Activated CD8-positive, alpha-beta memory T cell treated with anti-CD3 and anti-CD28 coated beads for 48 hours (primary cell): ENCODE measurements around the gene ALOX12B.
"Not testable (repeated sequence)": the region's sequence is repeated elsewhere in the genome, so short reads cannot be mapped to it uniquely, and the experiment has no call there.

ENCODE experiments used
- DNase-seq, 3 experiments: peaks; one replicate each; pipeline ENCODE4 v3.0.0-alpha.2; 2020; ENCODE audit warnings: low read depth in 2 of 3, low spot score in 2 of 3

ALOX12B gene

DNA sequence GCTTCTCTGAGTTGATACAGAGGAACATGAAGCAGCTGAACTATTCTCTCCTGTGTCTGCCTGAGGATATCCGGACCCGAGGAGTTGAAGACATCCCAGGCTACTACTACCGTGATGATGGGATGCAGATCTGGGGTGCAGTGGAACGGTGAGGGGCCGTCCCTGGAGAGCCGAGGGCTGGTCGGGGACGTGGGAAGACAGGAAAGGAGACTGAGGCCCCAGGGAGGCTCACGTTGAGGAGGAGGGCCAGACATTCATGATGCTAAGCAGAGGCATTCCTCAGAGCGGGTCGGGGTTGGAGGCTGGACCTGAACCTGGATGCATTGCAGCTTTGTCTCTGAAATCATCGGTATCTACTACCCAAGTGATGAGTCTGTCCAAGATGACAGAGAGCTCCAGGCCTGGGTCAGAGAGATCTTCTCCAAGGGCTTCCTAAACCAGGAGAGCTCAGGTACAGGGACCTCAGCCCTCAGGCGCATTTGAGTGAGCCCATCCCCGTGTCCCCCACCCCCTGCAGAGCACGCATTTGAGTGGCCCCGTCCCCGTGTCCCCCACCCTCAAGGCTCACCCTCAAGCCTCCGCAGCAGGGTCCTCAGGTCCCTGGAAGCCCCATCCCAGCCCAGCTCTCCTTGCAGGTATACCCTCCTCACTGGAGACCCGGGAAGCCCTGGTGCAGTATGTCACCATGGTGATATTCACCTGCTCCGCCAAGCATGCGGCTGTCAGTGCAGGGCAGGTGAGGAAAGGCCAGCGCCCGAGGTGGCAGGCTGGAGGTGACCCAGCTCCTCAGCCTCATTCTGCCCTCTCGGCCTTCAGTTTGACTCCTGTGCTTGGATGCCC, 40.4 kb downstream of the ALOX12B start:
- DNase-seq: no peak

GRCh38 chr17:8046306-8046928, 41.1 kb downstream of the ALOX12B start:
- DNase-seq: no peak

DNA sequence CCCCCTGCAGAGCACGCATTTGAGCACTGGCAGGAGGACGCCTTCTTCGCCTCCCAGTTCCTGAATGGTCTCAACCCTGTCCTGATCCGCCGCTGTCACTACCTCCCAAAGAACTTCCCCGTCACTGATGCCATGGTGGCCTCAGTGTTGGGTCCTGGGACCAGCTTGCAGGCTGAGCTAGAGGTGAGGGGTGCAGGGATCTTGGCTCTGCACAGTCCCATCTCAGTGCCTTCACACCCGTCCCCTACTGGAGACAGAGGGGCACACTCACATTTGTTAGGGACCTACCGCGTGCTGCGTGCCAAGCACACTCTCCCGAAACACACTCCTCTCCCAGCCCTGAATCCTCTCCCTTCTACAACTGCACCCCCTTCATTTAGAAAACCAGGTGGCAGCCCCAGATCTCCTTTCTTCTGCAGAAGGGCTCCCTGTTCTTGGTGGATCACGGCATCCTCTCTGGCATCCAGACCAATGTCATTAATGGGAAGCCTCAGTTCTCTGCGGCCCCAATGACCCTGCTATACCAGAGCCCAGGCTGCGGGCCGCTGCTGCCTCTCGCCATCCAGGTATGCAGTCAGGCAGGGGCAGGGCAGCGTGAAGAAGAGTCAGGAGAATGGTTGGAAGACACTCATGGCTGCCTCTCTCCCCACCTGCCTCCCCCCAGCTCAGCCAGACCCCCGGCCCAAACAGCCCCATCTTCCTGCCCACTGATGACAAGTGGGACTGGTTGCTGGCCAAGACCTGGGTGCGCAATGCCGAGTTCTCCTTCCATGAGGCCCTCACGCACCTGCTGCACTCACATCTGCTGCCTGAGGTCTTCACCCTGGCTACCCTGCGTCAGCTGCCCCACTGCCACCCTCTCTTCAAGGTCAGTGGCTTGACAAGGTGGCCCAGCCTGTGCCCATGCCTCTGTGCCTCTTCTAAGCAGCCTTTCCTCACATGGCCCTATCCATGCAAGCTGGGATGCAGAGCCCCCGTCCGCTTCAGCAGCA, 42.4 kb downstream of the ALOX12B start:
- no peak for DNase-seq

DNA sequence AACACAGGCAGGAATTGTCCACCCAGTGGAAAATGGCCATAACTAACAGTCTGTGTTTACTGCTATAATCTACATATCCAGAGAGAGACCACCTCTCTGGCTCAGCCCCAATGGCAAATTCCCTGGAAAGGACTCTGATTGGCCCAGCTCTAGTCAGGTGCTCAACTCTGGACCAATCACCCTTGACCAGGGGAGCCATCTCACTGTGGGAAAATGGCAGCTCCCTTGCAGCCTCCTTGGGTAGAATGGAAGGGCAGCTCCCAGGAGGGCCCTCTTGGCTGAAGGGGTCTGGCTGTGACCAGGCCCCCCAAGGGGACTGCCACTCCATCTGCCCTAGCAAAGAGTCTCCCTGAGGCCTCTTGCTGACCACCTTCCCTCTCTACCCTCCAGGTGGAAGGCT, 45.5 kb downstream of the ALOX12B start:
- no peak for DNase-seq

- DNase-seq: no peak
Observed at GRCh38 chr17:8041249-8041928, 46.1 kb downstream of the ALOX12B start.

DNA sequence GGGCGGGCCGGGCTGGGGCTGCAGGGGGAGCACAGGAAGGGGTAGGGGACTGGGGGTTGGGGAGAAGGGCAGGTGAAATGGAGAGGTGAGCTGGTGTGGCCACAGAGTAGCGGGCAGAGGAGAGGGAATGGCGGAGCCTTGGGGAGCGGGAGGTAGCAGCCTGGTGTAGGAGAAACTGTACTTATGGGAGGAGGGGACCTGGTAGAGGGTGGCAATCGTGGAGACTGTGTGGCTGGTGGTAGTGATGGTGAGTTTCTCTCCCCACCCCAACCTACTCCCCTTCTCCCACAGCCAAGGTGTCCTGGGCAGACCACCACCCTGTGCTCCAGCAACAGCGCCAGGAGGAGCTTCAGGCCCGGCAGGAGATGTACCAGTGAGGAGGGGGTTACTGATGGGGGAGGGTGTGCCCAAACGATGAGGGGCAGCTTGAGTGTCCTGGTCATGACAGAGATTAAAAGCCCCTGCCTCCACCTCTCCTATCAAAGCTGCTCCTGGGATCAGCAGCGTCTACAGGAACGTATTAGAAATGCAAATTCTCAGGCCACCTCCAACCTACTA, 47.8 kb downstream of the ALOX12B start:
- no peak for DNase-seq

- no peak for DNase-seq
Observed at GRCh38 chr17:8038954-8039610, 48.4 kb downstream of the ALOX12B start, which contains the start of gene ALOX15B. ALOX15B (plus strand) TSS chr17:8039059; CDS start chr17:8039156, 97 bp downstream.

- no peak for DNase-seq
Observed at GRCh38 chr17:8032442-8032841, 55.1 kb downstream of the ALOX12B start.

DNA sequence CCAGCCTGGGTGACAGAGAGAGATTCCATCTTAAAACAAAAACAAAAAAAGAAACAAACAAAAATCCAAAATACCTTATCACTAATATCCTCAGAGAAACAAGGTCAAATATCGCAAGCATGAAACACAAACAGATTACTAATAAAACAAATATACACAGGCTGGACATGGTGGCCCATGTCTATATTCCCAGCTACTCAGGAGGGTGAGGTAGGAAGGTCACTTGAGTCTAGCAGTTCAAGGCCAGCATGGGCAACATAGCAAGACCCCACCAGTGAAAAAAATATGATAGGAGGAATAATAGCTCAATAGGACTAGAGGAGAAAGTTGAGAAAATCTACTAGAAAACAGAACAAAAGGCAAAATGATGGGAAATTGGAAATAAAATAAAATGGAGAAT, 55.6 kb downstream of the ALOX12B start:
- no peak for DNase-seq

- DNase-seq: no peak
Observed at GRCh38 chr17:8031261-8031661, 56.3 kb downstream of the ALOX12B start.

- DNase-seq: no peak
Observed at GRCh38 chr17:8029121-8029520, 58.4 kb downstream of the ALOX12B start.

- no peak for DNase-seq
Observed at GRCh38 chr17:8025176-8025911, 62.2 kb downstream of the ALOX12B start.

DNA sequence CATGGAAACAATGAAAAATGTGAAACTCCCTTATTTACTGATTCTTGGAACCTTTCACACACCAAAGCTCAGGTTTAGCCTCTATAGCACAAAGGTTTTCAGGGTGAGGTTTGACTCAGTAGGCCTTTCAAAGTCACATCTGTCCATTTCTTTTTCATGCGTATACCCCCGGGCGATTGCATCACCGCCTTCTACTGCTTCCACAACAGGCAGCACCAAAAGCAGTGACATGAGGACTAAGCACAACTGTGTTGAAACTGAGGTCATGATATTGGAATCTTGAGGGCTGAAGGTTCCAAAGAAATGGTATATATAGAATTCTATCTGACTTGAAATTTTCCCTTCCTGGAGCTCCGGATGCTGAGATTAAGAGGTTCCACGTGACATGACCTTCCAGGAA, 63.4 kb downstream of the ALOX12B start:
- DNase-seq: not testable (repeated sequence)
